CD4-positive, alpha-beta T cell (primary cell): Measurements from ENCODE around the gene RAMP3. TPM values are rescaled to one million over a fixed set of nuclear protein-coding genes. Genes with fewer than 3 reads are reported as not detected.

ENCODE experiments used
- ATAC-seq: fragments of 200-7000 bp; cut with Tn5 transposase; one replicate; pipeline ENCODE4 v1.10.0; 2022; ENCODE audit warnings: mild to moderate bottlenecking; ENCODE audit not compliant: poor library complexity
- CTCF ChIA-PET: fragments of 350-600 bp; sonication (Branson Sonifier 250); formaldehyde crosslinking; loops from one replicate; lab custom pipeline; 2021; ENCODE audit warnings: antibody characterized with exemption, inconsistent platforms; lab: Charles Lee
- POLR2A ChIA-PET: fragments of 350-600 bp; sonication (Branson Sonifier 250); formaldehyde crosslinking; loops from one replicate; lab custom pipeline; 2021; ENCODE audit warnings: antibody characterized with exemption, inconsistent platforms; lab: Charles Lee
- DNase-seq, 14 experiments: peaks; one replicate each; pipeline ENCODE4 v3.0.0-alpha.2; 2013 to 2020; ENCODE audit warnings: mixed read lengths in 2 of 14
- H3K27ac ChIP-seq, 2 donors: one replicate each; pipeline versions ENCODE4 v1.5.1 to v1.7.0; 2013; ENCODE audit warnings: low read length in 2 of 2, low read depth in 1 of 2, mild to moderate bottlenecking in 1 of 2
- H3K27me3 ChIP-seq, 2 experiments: 1 replicate in 1 of 2; 2 replicates in 1 of 2; pipeline versions ENCODE4 v1.6.1 to v1.7.0; 2013; ENCODE audit warnings: low read length in 2 of 2, control low read depth in 1 of 2, mild to moderate bottlenecking in 1 of 2, moderate library complexity in 1 of 2; ENCODE audit not compliant: insufficient read depth in 2 of 2, control insufficient read depth in 1 of 2
- H3K36me3 ChIP-seq: one replicate; pipeline ENCODE4 v1.6.1; 2013; ENCODE audit warnings: low read length, control low read depth; ENCODE audit not compliant: insufficient read depth
- H3K4me1 ChIP-seq: one replicate; pipeline ENCODE4 v1.6.1; 2013; ENCODE audit warnings: low read length, control low read depth; ENCODE audit not compliant: insufficient read depth
- H3K4me3 ChIP-seq: one replicate; pipeline ENCODE4 v1.5.1; 2013; ENCODE audit warnings: mild to moderate bottlenecking, low read length, moderate library complexity
- H3K9me3 ChIP-seq, 2 experiments: 1 replicate in 1 of 2; 2 replicates in 1 of 2; pipeline versions ENCODE4 v1.6.1 to v1.7.0; 2013; ENCODE audit warnings: low read length in 2 of 2, mild to moderate bottlenecking in 2 of 2, control low read depth in 1 of 2, moderate library complexity in 1 of 2; ENCODE audit not compliant: control insufficient read depth in 1 of 2, insufficient read depth in 1 of 2
- H3K27ac Mint-ChIP-seq: one replicate; pipeline ENCODE4 v1.8.0; 2020; ENCODE audit warnings: mixed read lengths
- H3K27me3 Mint-ChIP-seq: one replicate; pipeline ENCODE4 v1.8.0; 2021; ENCODE audit warnings: mixed read lengths
- H3K36me3 Mint-ChIP-seq: one replicate; pipeline ENCODE4 v1.8.0; 2021; ENCODE audit warnings: low read depth, mixed read lengths
- H3K4me1 Mint-ChIP-seq: one replicate; pipeline ENCODE4 v1.8.0; 2021; ENCODE audit warnings: low read depth, mixed read lengths
- H3K4me3 Mint-ChIP-seq: one replicate; pipeline ENCODE4 v1.8.0; 2020; ENCODE audit warnings: mild to moderate bottlenecking, mixed read lengths
- H3K9me3 Mint-ChIP-seq: one replicate; pipeline ENCODE4 v1.8.0; 2020; ENCODE audit warnings: mixed read lengths
- CTCF ChIP-seq: fragments of 200-600 bp; IDR thresholded peaks from one replicate; pipeline ENCODE4 v1.8.0; 2022; ENCODE audit warnings: antibody characterized with exemption, mild to moderate bottlenecking
- intact Hi-C, 2 experiments: fragments of 100-400 bp; cut with DNase I in 1 of 2; cut with micrococcal nuclease in 1 of 2; formaldehyde crosslinking; loops; one replicate each; pipeline versions ENCODE4 v1.15.1 to v1.9.0; 2023 to 2025; cut with DNase I, micrococcal nuclease
- total RNA-seq, 174 experiments: library from RNA in 2 of 174; stranded (reverse) in 2 of 174; gene quantifications; one replicate each; pipeline ENCODE4 v1.2.3 and lab custom pipeline; 2021 to 2026

Gene RAMP3
- total RNA-seq, 2 experiments from 2014 or later = not detected

- POLR2A ChIA-PET = no interaction called here
- H3K36me3 ChIP-seq = no peaks in the 10 kb centered on the region
- Mint-ChIP-seq H3K27me3 (peaks cover 13% of the 10 kb centered on the region), H3K36me3 (no peaks in the 10 kb centered on the region), H3K9me3 (no peaks in the 10 kb centered on the region), H3K27ac (no peak overlapping the region), H3K4me3 (no peak overlapping the region), H3K4me1 (peaks cover 15% of the 10 kb centered on the region)
- peaks cover 25% of the 10 kb centered on the region for H3K4me1 ChIP-seq
- no peak overlapping the region for H3K4me3 ChIP-seq
- CTCF ChIA-PET = interaction anchor here (1.2 kb wide), 1 partner anchor 17 kb away, joined by 4 read pairs; no protein-coding TSS in a partner anchor
- intact Hi-C loops = no loop called here
- ATAC-seq (no peak), DNase-seq (no peak)
- H3K27ac ChIP-seq = no peak overlapping the region
- H3K9me3 ChIP-seq = no peaks in the 10 kb centered on the region
- H3K27me3 ChIP-seq = no peaks in the 10 kb centered on the region
- no peak for TF ChIP-seq CTCF
These were observed 38.7 kb upstream of the RAMP3 start for GRCh38 chr7:45118889-45119331.

- ATAC-seq (no peak), DNase-seq (no peak)
- CTCF ChIA-PET = no interaction called here
- Mint-ChIP-seq H3K4me3 (no peak overlapping the region), H3K4me1 (peaks cover 15% of the 10 kb centered on the region), H3K27me3 (peaks cover 7% of the 10 kb centered on the region), H3K36me3 (no peaks in the 10 kb centered on the region), H3K27ac (no peak overlapping the region), H3K9me3 (no peaks in the 10 kb centered on the region)
- intact Hi-C loops = no loop called here
- POLR2A ChIA-PET = interaction anchor here (0.6 kb wide), 1 partner anchor 9 kb away, joined by 3 read pairs; no protein-coding TSS in a partner anchor
- Histone ChIP-seq H3K36me3 (no peaks in the 10 kb centered on the region), H3K9me3 (no peaks in the 10 kb centered on the region), H3K27ac (no peak overlapping the region), H3K4me3 (no peak overlapping the region), H3K4me1 (peaks cover 31% of the 10 kb centered on the region), H3K27me3 (no peaks in the 10 kb centered on the region)
- no peak for TF ChIP-seq CTCF
These were observed 38.0 kb upstream of the RAMP3 start for GRCh38 chr7:45119550-45119949.

GRCh38 chr7:45122975-45123860 is 34.4 kb upstream of the RAMP3 start:
- DNase-seq = peak in 4 of 14 experiments; percentile 5 to 64 (median 18)
- no peak for TF ChIP-seq CTCF
- Mint-ChIP-seq H3K4me1 (peaks cover 15% of the 10 kb centered on the region), H3K36me3 (no peaks in the 10 kb centered on the region), H3K4me3 (no peak overlapping the region), H3K27ac (peak overlapping the region; percentile 70), H3K27me3 (peaks cover 4% of the 10 kb centered on the region), H3K9me3 (no peaks in the 10 kb centered on the region)
- H3K27ac ChIP-seq = peak overlapping the region in 1 of 2 donors; percentile 47
- ChIA-PET CTCF (interaction anchor here (1.0 to 1.3 kb wide), 2 partner anchors 12 to 13 kb away, joined by 3 to 6 read pairs; partner anchors contain the start of gene TBRG4), POLR2A (interaction anchor here (1.2 to 2.3 kb wide), 2 partner anchors 12 to 517 kb away, joined by 3 to 13 read pairs; partner anchors contain the start of genes OGDH and TBRG4)
- H3K4me1 ChIP-seq = peaks cover 31% of the 10 kb centered on the region
- no peaks in the 10 kb centered on the region for H3K27me3 ChIP-seq
- no peak overlapping the region for H3K4me3 ChIP-seq
- peak; percentile 44 for ATAC-seq
- no peaks in the 10 kb centered on the region for H3K36me3 ChIP-seq
- intact Hi-C loops = no loop called here
- no peaks in the 10 kb centered on the region for H3K9me3 ChIP-seq
